ENCODE data around the gene DRD4. TPM values are rescaled to one million over a fixed set of nuclear protein-coding genes. Genes with fewer than 3 reads are reported as not detected.
A peak's percentile ranks its signal among the peaks of the same experiment; 100 is the strongest.

The DRD4 gene
- total and polyA plus RNA-seq, 2 of the 8 experiments (the other 6 are each of a cell fraction or from before 2014, with no cell fraction given), result 3.4 to 4.9 TPM

DNA sequence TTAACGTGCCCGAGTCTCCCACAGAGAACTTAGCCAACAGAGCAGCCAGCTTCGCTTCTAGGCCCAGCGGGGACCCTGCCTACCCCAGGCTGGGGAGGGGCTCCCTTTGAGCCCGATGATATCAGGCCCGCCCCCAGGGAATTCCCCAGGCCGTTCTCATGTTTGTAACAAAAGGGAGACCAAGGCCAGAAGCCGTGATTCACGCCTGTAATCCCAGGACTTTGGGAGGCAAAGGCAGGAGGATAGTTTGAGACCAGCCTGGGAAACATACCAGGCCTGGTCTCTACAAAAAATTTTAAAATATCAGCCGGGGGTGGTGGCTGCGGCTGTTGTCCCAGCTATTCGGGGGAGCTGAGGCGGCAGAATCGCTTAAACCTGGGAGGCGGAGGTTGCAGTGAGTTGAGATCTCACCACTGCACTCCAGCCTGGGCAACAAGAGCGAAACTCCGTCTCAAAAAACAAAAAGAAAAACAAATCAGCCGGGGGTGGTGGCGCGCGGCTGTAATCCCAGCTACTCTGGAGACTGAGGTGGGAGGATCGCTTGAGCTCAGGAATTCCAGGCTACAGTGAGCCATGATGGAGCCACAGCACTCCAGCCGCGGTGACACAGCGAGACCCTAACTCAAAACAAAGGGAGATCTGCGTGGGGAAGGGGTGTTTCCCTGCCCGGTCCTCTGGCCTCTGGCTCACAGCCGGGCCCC, 1.7 kb downstream of the DRD4 start:
- Histone ChIP-seq H3K9ac (replicated peaks in 1 of 4; ENCODE audit: extremely low read depth in 1 of 4, low read depth in 3 of 4, low read length in 3 of 4) (peak overlapping the region in 3 of 4 experiments; percentile 45 to 56 (median 50); a peak in 6 of 7 replicates), H3K27ac (ENCODE audit: low read depth, low read length) (peak overlapping the region; percentile 78)
- POLR2A ChIA-PET (ENCODE audit: partially characterized antibody), result interaction anchor here (0.6 to 3.6 kb wide), 30 partner anchors 10 to 437 kb away, joined by 3 to 20 read pairs (median 4); partner anchors contain the start of genes IRF7, SCT and TALDO1
- TF ChIP-seq, protein P1, sequence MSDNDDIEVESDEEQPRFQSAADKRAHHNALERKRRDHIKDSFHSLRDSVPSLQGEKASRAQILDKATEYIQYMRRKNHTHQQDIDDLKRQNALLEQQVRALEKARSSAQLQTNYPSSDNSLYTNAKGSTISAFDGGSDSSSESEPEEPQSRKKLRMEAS (IDR thresholded peaks at IDR 0.05), result no peak

More for the DNA sequence above, 1.7 kb downstream of the DRD4 start:
- Histone ChIP-seq H3K79me2 (ENCODE audit: control insufficient read depth in 1 of 2, insufficient read depth in 2 of 2, low read length in 2 of 2) (no peaks in the 10 kb centered on the region), H2BK120ac (replicated peaks; ENCODE audit: low read depth, low read length) (peak overlapping the region; percentile 64), H3K27me3 (replicated peaks in 1 of 4; ENCODE audit: control insufficient read depth in 3 of 4, extremely low read depth in 1 of 4, insufficient read depth in 3 of 4, low read length in 3 of 4) (peaks cover 21 to 49% (median 43%) of the 10 kb centered on the region in 4 experiments), H2AK5ac (ENCODE audit: low read depth, low read length) (no peak overlapping the region; the same call in 1 of the 2 replicates), H3K14ac (ENCODE audit: insufficient read length) (no peak overlapping the region), H3K23ac (ENCODE audit: insufficient read length) (no peak overlapping the region), H2BK12ac (ENCODE audit: low read depth, low read length) (peak overlapping the region; percentile 96), H2BK20ac (ENCODE audit: low read length) (no peak overlapping the region; the same call in 1 of the 2 replicates), H4K91ac (replicated peaks; ENCODE audit: insufficient read length, low read length) (peak overlapping the region; percentile 95), H3K4ac (replicated peaks; ENCODE audit: insufficient read length, low read depth, low read length) (no peak overlapping the region), H3K4me1 (replicated peaks in 1 of 4; ENCODE audit: control insufficient read depth in 3 of 4, insufficient read depth in 4 of 4, low read length in 3 of 4) (peaks cover 0 to 30% (median 20%) of the 10 kb centered on the region in 4 experiments; a peak in 6 of 7 replicates), H4K5ac (ENCODE audit: insufficient read length, low read depth, low read length) (peak overlapping the region; percentile 9), H3K4me3 (ENCODE audit: extremely low read depth in 1 of 4, insufficient read depth in 2 of 4, low read depth in 3 of 4, low read length in 4 of 4) (peak overlapping the region; percentile 34 to 60 (median 48)), H2BK15ac (ENCODE audit: low read length) (no peak overlapping the region; the same call in 1 of the 2 replicates), H4K8ac (ENCODE audit: extremely low read depth, insufficient read depth, low read length) (peak overlapping the region; percentile 93; the same call in 1 of the 2 replicates), H2AFZ (ENCODE audit: low read length) (no peak overlapping the region), H2BK5ac (ENCODE audit: low read depth, low read length) (no peak overlapping the region), H3K23me2 (ENCODE audit: low read depth, low read length) (peaks cover 21% of the 10 kb centered on the region; the same call in 1 of the 2 replicates), H3K36me3 (ENCODE audit: control insufficient read depth in 2 of 4, insufficient read depth in 4 of 4, low read length in 3 of 4) (peaks cover 0 to 2% (median 0%) of the 10 kb centered on the region in 4 experiments; a peak in 1 of 8 replicates), H3K9me3 (ENCODE audit: insufficient read depth in 2 of 2, low read depth in 1 of 2, low read length in 1 of 2) (no peaks in the 10 kb centered on the region; a peak in 1 of 4 replicates), H3K4me2 (ENCODE audit: insufficient read depth in 1 of 2, low read depth in 2 of 2, low read length in 2 of 2) (peak overlapping the region; percentile 81 to 91), H3K18ac (ENCODE audit: extremely low read depth, low read length) (peak overlapping the region; percentile 87), H3K56ac (replicated peaks; ENCODE audit: insufficient read length, low read depth, low read length) (no peak overlapping the region), H3K79me1 (ENCODE audit: low read depth, low read length) (no peaks in the 10 kb centered on the region), H4K20me1 (replicated peaks in 1 of 2; ENCODE audit: control insufficient read depth in 1 of 2, insufficient read depth in 2 of 2, low read length in 2 of 2) (peaks cover 0 to 5% of the 10 kb centered on the region in 2 experiments)
- WGBS, 2 experiments (ENCODE audit: extremely low coverage in 1 of 2, insufficient coverage in 1 of 2, insufficient read length in 1 of 2, insufficient replicate concordance in 2 of 2, low coverage in 1 of 2, low lambda C conversion rate in 2 of 2, missing lambda C conversion rate in 1 of 2), result 5% methylated on average over 28 of the region's 28 CpGs; no CpG with 5 or more reads in 1 of the 2 experiments
- DNase-seq (ENCODE audit: low read depth in 1 of 2, low spot score in 2 of 2) (peak in 1 of 2 experiments; percentile 63), FAIRE-seq (peak; percentile 60)
- CTCF ChIA-PET (ENCODE audit: partially characterized antibody), result interaction anchor here (0.6 to 2.0 kb wide), 6 partner anchors 21 to 131 kb away, joined by 3 to 10 read pairs (median 3); no protein-coding TSS in a partner anchor

Data from H1 (cell line).